ENCODE data around the gene PRAF2. TPM values are rescaled to one million over a fixed set of nuclear protein-coding genes. Genes with fewer than 3 reads are reported as not detected.

PRAF2 gene
- total and polyA plus RNA-seq, 2 of the 13 experiments (the other 11 are each of a cell fraction or from before 2014, with no cell fraction given): 0.33 to 2.6 TPM

- no peak for TF ChIP-seq RNF219 (CRISPR knock-in tag; IDR thresholded peaks at IDR 0.05)
- TF ChIP-seq, protein P1, sequence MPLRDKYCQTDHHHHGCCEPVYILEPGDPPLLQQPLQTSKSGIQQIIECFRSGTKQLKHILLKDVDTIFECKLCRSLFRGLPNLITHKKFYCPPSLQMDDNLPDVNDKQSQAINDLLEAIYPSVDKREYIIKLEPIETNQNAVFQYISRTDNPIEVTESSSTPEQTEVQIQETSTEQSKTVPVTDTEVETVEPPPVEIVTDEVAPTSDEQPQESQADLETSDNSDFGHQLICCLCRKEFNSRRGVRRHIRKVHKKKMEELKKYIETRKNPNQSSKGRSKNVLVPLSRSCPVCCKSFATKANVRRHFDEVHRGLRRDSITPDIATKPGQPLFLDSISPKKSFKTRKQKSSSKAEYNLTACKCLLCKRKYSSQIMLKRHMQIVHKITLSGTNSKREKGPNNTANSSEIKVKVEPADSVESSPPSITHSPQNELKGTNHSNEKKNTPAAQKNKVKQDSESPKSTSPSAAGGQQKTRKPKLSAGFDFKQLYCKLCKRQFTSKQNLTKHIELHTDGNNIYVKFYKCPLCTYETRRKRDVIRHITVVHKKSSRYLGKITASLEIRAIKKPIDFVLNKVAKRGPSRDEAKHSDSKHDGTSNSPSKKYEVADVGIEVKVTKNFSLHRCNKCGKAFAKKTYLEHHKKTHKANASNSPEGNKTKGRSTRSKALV (CRISPR knock-in tag; IDR thresholded peaks at IDR 0.05): 0 out of 2 replicates have a peak, but pooled peaks have one; percentile 23
- no peak; the same call in 1 of the 2 replicates for TF ChIP-seq ZNF710 (CRISPR knock-in tag; IDR thresholded peaks at IDR 0.05; ENCODE audit: borderline replicate concordance)
- TF ChIP-seq, protein P2, sequence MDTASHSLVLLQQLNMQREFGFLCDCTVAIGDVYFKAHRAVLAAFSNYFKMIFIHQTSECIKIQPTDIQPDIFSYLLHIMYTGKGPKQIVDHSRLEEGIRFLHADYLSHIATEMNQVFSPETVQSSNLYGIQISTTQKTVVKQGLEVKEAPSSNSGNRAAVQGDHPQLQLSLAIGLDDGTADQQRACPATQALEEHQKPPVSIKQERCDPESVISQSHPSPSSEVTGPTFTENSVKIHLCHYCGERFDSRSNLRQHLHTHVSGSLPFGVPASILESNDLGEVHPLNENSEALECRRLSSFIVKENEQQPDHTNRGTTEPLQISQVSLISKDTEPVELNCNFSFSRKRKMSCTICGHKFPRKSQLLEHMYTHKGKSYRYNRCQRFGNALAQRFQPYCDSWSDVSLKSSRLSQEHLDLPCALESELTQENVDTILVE (CRISPR knock-in tag; IDR thresholded peaks at IDR 0.05): peak; percentile 58; the same call in 1 of the 2 replicates
- TF ChIP-seq CTCF (CRISPR knock-in tag; IDR thresholded peaks at IDR 0.05): no peak
- TF ChIP-seq HOXA3 (CRISPR knock-in tag; IDR thresholded peaks at IDR 0.05): no peak; the same call in 1 of the 2 replicates
- no peak for TF ChIP-seq CENPT (CRISPR knock-in tag; IDR thresholded peaks at IDR 0.05; ENCODE audit: low read depth)
- no peak for TF ChIP-seq ZNF879 (CRISPR knock-in tag; IDR thresholded peaks at IDR 0.05)
- TF ChIP-seq DPF2 (CRISPR knock-in tag; IDR thresholded peaks at IDR 0.05; ENCODE audit: borderline replicate concordance, low read depth): no peak
- TF ChIP-seq FUBP1 (CRISPR knock-in tag; IDR thresholded peaks at IDR 0.05; ENCODE audit: borderline replicate concordance): no peak
- no peak for TF ChIP-seq ZNF225 (CRISPR knock-in tag; IDR thresholded peaks at IDR 0.05)
- TF ChIP-seq KLF16 (CRISPR knock-in tag; IDR thresholded peaks at IDR 0.05): peak in 1 of 2 experiments; percentile 24; a peak in 1 of 4 replicates
- no peak for TF ChIP-seq HNRNPH1 (optimal IDR thresholded peaks at IDR 0.05; ENCODE audit: low read depth, low read length)
- TF ChIP-seq ZSCAN25 (CRISPR knock-in tag; IDR thresholded peaks at IDR 0.05): no peak
- no peak for TF ChIP-seq MBNL3 (CRISPR knock-in tag; conservative IDR thresholded peaks at IDR 0.05)
- 0 out of 2 replicates have a peak, but pooled peaks have one; percentile 34 for TF ChIP-seq ZNF256 (CRISPR knock-in tag; conservative IDR thresholded peaks at IDR 0.05)
Observed at GRCh38 chrX:49100704-49101628, 27.2 kb upstream of the PRAF2 start (continued).
